Inflammatory macrophage treated with lipopolysaccharide for 1 hour (primary cell): Measurements from ENCODE around the gene INIP.

ENCODE experiments used
- DNase-seq, 2 donors: peaks; one replicate each; pipeline ENCODE4 v3.0.0-alpha.2; 2020 to 2022

The INIP gene, protein sequence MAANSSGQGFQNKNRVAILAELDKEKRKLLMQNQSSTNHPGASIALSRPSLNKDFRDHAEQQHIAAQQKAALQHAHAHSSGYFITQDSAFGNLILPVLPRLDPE

DNA sequence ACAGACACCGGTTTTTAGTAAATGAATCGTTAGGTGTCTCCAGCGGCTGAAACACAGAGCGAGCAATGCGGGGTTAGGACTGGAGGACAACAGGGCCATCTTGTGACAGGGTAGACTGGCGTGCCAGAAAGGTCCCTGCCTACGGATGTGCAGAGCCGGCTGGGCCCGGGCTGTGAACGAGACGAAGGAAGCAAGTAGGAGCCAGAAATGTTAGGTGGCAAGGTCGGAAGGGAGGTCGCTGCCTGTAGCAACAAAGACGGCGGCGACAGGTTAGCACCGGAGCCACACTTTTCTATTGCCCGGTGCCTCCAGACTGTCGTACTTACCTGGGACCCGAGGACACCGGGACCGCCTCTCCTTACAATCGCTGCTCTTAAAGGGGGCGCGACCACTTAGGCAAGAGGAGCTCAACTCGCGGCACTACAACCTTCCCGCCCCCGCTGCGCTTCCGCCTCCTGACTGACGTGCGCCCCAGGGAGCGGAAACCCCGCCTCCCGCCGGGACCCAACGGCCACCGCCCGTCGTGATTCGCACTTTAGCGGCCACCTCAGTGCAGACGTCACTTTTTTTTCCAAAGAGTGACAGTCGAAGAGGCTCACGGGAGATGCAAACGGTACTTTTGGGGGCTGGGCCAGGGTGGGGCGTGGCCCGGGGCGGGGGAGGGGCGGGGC, at the start of gene INIP:
Gene INIP (minus strand): TSS at position 457 of the 671 bp plus-strand sequence. CDS start 1,632 bp downstream, outside the sequence.
- DNase-seq, result peak; percentile 98

- DNase-seq, result no peak
These were observed 47.4 kb upstream of the INIP start for GRCh38 chr9:112765281-112765680.

- no peak for DNase-seq
These were observed 46.9 kb upstream of the INIP start for GRCh38 chr9:112764837-112765236.

GRCh38 chr9:112764344-112764743, 46.4 kb upstream of the INIP start:
- DNase-seq, result peak in 1 of 2 donors; percentile 41

GRCh38 chr9:112762726-112763518, 45.0 kb upstream of the INIP start:
- no peak for DNase-seq

GRCh38 chr9:112761912-112762655, 44.2 kb upstream of the INIP start:
- DNase-seq, result no peak

- no peak for DNase-seq
These were observed 42.9 kb upstream of the INIP start for GRCh38 chr9:112760821-112761220.

DNA sequence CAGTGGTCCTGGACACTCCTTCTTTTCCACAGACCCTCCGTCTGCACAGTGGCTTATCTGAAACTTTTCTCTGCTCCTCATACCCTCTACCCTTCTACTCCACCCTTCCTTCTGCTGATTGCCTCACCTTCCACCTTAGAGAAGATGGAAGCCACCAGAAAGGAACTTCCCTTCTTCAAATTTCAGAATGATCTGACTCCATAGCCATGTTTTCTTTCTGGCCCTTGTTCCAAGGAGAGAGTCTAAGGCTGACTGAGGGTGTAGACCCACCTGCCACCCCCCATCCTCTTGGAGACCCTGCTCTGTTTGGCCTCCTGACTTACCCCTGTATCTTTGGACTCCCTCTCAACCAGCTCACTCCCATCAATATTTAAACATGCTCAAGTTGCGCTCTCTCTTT, 40.0 kb upstream of the INIP start:
- DNase-seq, result no peak

- DNase-seq, result no peak
These were observed 39.5 kb upstream of the INIP start for GRCh38 chr9:112757282-112757883.

- no peak for DNase-seq
These were observed 37.8 kb upstream of the INIP start for GRCh38 chr9:112755675-112756074.

DNA sequence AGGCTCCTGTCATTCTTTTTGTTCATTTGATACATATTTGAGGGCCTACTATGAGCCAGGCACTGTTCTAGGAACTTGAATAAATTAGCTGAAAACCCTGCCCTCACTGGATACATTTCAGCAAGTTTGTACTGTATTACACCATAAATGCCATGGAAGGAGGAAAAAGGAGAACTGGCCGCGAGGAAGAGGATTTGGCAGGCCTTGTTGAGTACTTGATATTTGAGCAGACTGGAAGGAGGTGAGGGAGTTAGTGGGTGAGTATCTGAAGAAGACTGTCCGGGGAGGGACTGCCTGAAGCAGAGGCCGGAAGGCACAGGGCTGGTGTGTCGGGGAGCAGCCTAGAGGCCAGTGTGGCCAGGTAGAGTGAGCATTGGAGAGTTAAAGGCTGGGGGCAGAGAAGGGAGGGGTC, 37.1 kb upstream of the INIP start:
- peak; percentile 75 to 77 for DNase-seq

DNA sequence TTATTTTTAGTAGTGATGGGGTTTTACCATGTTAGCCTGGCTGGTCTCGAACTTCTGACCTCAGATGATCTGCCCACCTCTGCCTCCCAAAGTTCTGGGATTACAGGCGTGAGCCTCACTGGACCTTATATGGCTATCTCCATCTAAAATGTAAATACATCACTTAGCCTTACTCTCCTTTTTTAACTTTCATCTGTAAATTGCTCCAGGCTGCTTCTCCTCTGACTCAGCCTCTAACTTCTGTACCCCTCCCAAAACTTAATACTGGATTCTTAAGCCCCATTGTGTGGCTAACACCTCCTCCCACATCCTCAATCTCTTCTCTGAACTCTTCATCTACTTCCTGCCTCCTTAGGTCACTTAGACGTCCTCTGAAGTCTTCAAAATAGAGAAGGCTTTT, 36.7 kb upstream of the INIP start:
- no peak for DNase-seq

- peak; percentile 48 to 67 for DNase-seq
These were observed 35.8 kb upstream of the INIP start for GRCh38 chr9:112753725-112754124.

DNA sequence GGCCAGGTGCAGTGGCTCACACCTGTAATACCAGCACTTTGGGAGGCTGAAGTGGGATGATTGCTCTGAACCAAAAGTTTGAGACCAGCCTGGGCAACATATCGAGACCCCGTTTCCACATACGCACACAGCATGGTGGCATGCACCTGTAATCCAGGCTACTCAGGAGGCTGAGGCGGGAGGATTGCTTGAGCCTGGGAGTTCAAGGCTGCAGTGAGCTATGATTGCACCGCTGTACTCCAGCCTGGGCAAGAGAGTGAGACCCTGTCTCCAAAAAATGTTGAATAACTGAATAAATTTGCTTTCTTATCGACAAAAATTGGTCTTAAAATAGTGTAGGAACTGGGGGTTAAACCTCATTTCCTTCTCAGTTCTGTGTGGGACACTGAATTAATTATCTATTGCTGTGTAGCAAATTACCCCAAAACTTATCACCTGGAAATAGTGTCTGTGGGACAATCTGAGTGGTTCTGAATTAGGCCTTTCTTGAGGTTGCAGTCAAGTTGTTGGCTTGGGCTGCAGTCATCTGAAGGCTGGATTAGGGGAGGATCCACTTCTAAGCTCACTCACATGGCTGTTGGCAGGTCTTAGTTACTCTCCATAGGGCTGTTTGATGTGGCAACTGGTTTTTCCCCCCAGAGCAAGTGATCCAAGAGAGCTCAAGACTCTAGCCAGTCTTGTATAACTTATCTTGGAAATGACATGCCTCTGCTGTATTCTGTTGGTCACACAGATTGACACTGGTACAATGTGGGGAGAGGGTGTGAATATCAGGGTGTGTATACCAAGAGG, 34.6 kb upstream of the INIP start:
- DNase-seq, result peak in 1 of 2 donors; percentile 60

- peak; percentile 44 to 56 for DNase-seq
These were observed 33.3 kb upstream of the INIP start for GRCh38 chr9:112751056-112751795.

GRCh38 chr9:112750764-112751055, 32.8 kb upstream of the INIP start:
- DNase-seq, result no peak

GRCh38 chr9:112750016-112750763, 32.3 kb upstream of the INIP start, which contains the start of gene SNX30:
Gene SNX30, plus strand, starts transcription at chr9:112750760. Its CDS starts 242 bp downstream, at chr9:112751002.
- DNase-seq, result peak; percentile 78 to 87

DNA sequence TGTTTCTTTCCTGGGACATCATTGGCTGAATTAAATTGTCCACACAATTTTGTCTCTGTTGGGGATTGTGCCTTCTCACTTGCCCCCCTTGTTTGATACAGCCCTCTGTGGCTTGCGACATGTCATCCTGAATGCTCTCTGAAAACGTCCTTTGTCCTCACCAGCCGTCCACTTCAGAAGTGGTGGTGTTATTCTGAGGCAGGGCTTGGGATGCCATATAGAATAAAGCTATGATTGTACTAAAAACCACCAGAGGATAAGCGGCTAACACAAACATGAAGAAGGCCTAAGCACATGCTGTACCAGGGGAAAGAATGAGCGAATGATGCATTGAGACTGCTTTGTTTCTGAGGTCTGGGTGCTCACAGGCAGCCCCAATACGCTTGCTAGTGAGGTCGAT, 29.2 kb upstream of the INIP start:
- no peak for DNase-seq

- DNase-seq, result no peak
These were observed 26.3 kb upstream of the INIP start for GRCh38 chr9:112744177-112744576.

- DNase-seq, result no peak
These were observed 25.4 kb upstream of the INIP start for GRCh38 chr9:112743216-112743836.
